ENCODE data around the gene SYNRG. TPM values are rescaled to one million over a fixed set of nuclear protein-coding genes. Genes with fewer than 3 reads are reported as not detected.
A peak's percentile ranks its signal among the peaks of the same experiment; 100 is the strongest.

SYNRG gene
- total and polyA plus RNA-seq, 8 donors = 3.7 to 92.4 (median 27.8) TPM

DNA sequence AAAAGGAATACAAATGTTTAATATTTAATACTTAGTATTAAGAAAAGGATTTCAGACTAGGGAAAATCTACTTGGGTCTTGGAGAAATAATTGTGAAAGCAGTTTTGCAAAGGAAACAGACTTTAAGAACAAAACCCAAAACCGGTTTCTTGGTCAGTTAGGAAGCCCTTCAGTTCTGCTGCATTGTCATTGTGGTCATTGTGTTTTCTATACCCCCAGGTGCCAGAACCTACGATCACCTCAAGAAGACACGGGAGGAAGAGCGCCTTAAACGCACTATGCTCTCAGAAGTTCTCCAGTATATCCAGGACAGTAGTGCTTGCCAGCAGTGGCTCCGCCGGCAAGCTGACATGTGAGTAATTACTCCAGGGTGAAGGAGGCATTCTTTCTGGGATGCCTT is 139.0 kb downstream of the SYNRG start:
- no peak for DNase-seq
- no peaks in the 10 kb centered on the region for H3K27me3 ChIP-seq
- H3K36me3 ChIP-seq = peaks cover 60 to 100% (median 100%) of the 10 kb centered on the region in 4 donors
- H3K4me3 ChIP-seq = no peak overlapping the region
- no peak overlapping the region for H3K27ac ChIP-seq
- intact Hi-C loops (cut with DNase I; ENCODE audit: low total_unique reads) = no loop called here
- H3K9me3 ChIP-seq = no peaks in the 10 kb centered on the region
- TF ChIP-seq POLR2A (IDR thresholded peaks at IDR 0.05) (no peak), CTCF (IDR thresholded peaks at IDR 0.05) (no peak), POLR2AphosphoS5 (IDR thresholded peaks at IDR 0.05) (no peak), EP300 (IDR thresholded peaks at IDR 0.05) (no peak)
- no peaks in the 10 kb centered on the region for H3K4me1 ChIP-seq
- 81 to 93% (median 86%) methylated on average over 5 to 7 of the region's 7 CpGs for WGBS, 5 donors

DNA sequence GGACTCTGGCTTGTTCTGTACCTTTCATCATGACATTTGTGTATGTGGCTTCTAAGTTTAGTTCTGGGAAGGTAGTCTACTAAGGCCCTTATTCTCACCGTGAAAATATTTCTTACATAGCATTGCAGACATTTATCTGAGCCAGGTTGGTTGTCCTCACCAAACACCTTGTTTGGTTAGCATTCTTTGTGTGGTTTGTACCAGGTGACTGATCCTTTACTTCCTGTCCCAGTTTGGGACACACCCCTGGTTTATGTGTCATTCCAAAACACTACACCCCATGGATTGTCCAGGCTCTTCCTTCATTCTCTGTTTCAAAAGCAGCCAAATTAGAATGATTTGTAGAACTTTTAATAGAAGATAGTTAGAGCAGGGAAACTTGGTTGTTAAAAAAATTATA is 142.7 kb downstream of the SYNRG start:
- no peak for TF ChIP-seq POLR2AphosphoS5 (IDR thresholded peaks at IDR 0.05)
- no peak for TF ChIP-seq CTCF (IDR thresholded peaks at IDR 0.05)
- no peak for TF ChIP-seq EP300 (IDR thresholded peaks at IDR 0.05)
- TF ChIP-seq POLR2A (IDR thresholded peaks at IDR 0.05) = no peak
- Histone ChIP-seq H3K36me3 (peaks cover 29 to 100% (median 93%) of the 10 kb centered on the region in 4 donors), H3K27ac (peak overlapping the region in 1 of 5 donors; percentile 27), H3K4me1 (no peaks in the 10 kb centered on the region), H3K4me3 (no peak overlapping the region), H3K27me3 (no peaks in the 10 kb centered on the region), H3K9me3 (no peaks in the 10 kb centered on the region)
- no peak for DNase-seq
- intact Hi-C loops (cut with DNase I; ENCODE audit: low total_unique reads) = no loop called here
- WGBS, 5 donors = 54 to 78% (median 67%) methylated on average over 1 of the region's 1 CpG

- peaks cover 19 to 98% (median 92%) of the 10 kb centered on the region in 4 donors for H3K36me3 ChIP-seq
- intact Hi-C loops (cut with DNase I; ENCODE audit: low total_unique reads) = no loop called here
Measured at GRCh38 chr17:37465069-37465616, 144.1 kb downstream of the SYNRG start.

More at GRCh38 chr17:37465069-37465616, 144.1 kb downstream of the SYNRG start:
- H3K9me3 ChIP-seq = no peaks in the 10 kb centered on the region
- H3K4me1 ChIP-seq = no peaks in the 10 kb centered on the region
- TF ChIP-seq POLR2A (IDR thresholded peaks at IDR 0.05) = no peak
- H3K27me3 ChIP-seq = no peaks in the 10 kb centered on the region
- no peak overlapping the region for H3K27ac ChIP-seq
- no peak for DNase-seq
- no peak overlapping the region for H3K4me3 ChIP-seq
- 92 to 98% (median 96%) methylated on average over 7 of the region's 7 CpGs for WGBS, 5 donors

Small RNAs within 50 kb of the gene (small RNA-seq; reads per million reads assigned to genes)
- gene MIR378J = 0 reads per million in 4 donors

Other genes starting within 250 kb of the SYNRG start
- gene C17orf78, start 233.4 kb downstream of the SYNRG start, total RNA-seq = not detected
- gene C17orf78, start 233.4 kb downstream of the SYNRG start, polyA plus RNA-seq = not detected
- gene ACACA, start 202.6 kb downstream of the SYNRG start, total RNA-seq = 10 to 100 TPM; 12.3 to 59.8 (median 45.2) TPM
- 10 to 100 TPM in 2 of 3 donors, 1 to 10 TPM in 1; 9.9 to 15.0 (median 13.9) TPM for gene ACACA, start 202.6 kb downstream of the SYNRG start, polyA plus RNA-seq
- gene TADA2A, start 202.5 kb downstream of the SYNRG start, total RNA-seq = 10 to 100 TPM in 4 of 5 donors, 1 to 10 TPM in 1; 8.0 to 54.3 (median 19.0) TPM
- 1 to 10 TPM; 6.5 to 8.2 (median 6.8) TPM for gene TADA2A, start 202.5 kb downstream of the SYNRG start, polyA plus RNA-seq
- 1 to 10 TPM in 3 of 5 donors, not detected in 2; 3.1 to 5.5 (median 4.8) TPM for gene DUSP14, start 119.5 kb downstream of the SYNRG start, total RNA-seq
- 1 to 10 TPM; 6.6 to 7.8 (median 6.9) TPM for gene DUSP14, start 119.5 kb downstream of the SYNRG start, polyA plus RNA-seq
- gene DDX52, start 34.0 kb upstream of the SYNRG start, total RNA-seq = 10 to 100 TPM in 4 of 5 donors, 1 to 10 TPM in 1; 7.1 to 40.0 (median 27.8) TPM
- 10 to 100 TPM in 1 of 3 donors, 1 to 10 TPM in 2; 8.4 to 10.7 (median 9.6) TPM for gene DDX52, start 34.0 kb upstream of the SYNRG start, polyA plus RNA-seq
- 10 to 100 TPM in 2 of 5 donors, 1 to 10 TPM in 2, under 1 TPM in 1; 0.58 to 19.2 (median 7.7) TPM for gene HNF1B, start 135.6 kb upstream of the SYNRG start, total RNA-seq
- gene HNF1B, start 135.6 kb upstream of the SYNRG start, polyA plus RNA-seq = 1 to 10 TPM; 4.4 to 7.3 (median 6.7) TPM

Measured in stomach (tissue), 9 donors.